GM12892 (cell line): ENCODE results near the gene NEAT1.

Experiments used
- POLR2A ChIP-seq: IDR thresholded peaks from 2 replicates; pipeline ENCODE4 v1.6.1; 2011; ENCODE audit warnings: low read depth, low read length, control low read depth
- POLR2AphosphoS5 ChIP-seq: IDR thresholded peaks from 2 replicates; pipeline ENCODE4 v1.6.1; 2011; ENCODE audit warnings: low read depth, low read length, control low read depth
- TAF1 ChIP-seq: IDR thresholded peaks from 2 replicates; pipeline ENCODE4 v1.6.1; 2011; ENCODE audit warnings: low read depth, mild to moderate bottlenecking, control low read depth, low read length, borderline replicate concordance

DNA sequence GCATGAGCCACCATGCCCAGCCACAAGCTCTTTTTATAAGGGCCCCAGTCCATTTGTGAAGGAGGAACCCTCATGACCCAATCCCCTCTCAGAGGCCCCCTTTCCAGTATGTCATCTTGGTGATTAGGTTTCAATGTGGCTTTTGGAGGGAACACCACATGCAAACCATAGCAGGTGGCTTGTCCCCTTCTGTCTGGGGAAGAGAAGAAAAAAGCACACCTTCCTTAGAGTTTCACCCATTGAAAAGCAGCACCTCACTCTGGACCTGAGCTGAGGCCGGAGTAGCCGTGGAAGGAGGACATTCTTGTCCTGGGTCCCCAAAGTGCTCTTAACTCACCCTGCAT, 25.4 kb downstream of the NEAT1 start:
- TF ChIP-seq POLR2AphosphoS5 (no peak), POLR2A (no peak), TAF1 (no peak)
